GM18511 (cell line): ENCODE results near the gene ITCH.
"Not testable (repeated sequence)": the region's sequence is repeated elsewhere in the genome, so short reads cannot be mapped to it uniquely, and the experiment has no call there.

ENCODE experiments used
- ATAC-seq: cut with Tn5 transposase; IDR thresholded peaks from one replicate; pipeline ENCODE4 v1.9.1; 2021; ENCODE audit warnings: mild to moderate bottlenecking, moderate library complexity; ENCODE audit not compliant: unreplicated experiment

ITCH gene

DNA sequence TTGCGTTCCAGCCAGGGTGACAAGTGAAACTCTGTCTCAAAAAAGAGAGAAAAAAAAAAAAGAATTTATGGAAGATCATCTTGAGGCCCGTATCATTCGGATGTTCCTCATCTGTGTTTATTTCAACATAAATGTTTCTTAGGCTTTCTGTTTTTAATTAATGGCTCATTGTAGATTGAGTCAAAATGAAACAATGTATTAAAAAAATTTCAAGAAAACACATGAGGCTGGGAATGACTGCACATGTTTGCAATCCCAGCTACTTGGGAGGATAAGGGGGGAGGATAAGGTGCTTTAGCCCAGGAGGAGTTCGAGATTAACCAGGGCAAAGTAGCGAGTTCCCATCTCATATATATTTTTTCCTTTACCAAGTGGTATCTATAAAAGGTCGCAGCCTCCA lies 47.3 kb downstream of the ITCH start:
- no peak for ATAC-seq

DNA sequence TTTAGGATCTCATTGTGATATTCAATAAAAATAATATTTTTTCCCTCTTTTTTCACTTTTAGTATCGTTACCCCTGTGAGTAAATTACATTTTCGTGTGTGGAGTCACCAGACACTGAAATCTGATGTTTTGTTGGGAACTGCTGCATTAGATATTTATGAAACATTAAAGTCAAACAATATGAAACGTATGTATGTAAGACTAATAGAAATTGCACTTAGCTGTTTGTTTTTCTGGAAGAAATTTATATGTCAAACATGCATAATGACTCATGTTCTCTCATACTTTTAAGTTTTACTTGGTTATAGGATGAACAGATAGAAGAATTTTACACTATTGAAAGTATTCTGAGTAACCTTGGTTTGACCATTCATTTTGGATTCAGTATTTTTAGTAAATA lies 49.4 kb downstream of the ITCH start:
- ATAC-seq = no peak

DNA sequence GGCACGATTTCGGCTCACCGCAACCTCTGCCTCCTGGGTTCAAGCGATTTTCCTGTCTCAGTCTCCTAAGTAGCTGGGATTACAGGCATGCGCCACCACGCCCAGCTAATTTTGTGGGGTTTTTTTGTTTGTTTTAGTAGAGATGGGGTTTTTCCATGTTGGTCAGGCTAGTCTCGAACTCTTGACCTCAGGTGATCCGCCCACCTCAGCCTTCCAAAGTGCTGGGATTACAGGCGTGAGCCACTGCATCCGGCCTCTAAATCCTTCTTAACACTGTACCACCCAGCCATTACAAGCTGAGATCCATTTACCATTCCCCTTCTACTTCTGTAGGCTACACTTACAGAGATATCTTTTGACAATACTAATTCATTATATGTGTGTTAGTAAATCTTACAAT lies 51.5 kb downstream of the ITCH start:
- ATAC-seq = not testable (repeated sequence)

DNA sequence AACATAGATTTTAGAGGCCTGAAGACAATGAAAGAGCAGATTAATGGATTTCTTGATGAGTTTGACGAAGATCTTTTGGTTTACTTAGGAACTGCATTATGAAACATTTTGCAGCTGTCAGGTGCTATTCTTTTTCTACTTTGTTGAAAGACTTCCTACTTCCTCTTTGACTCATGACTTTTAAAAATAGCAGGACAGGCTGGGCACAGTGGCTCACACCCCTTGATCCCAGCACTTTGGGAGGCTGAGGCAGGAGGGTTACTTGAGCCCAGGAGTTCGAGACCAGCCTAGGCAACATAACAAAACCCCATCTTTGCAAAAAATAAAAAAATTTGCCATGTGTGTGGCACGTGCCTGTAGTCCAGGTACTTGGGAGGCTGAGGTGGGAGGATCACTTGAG lies 52.0 kb downstream of the ITCH start:
- no peak for ATAC-seq

DNA sequence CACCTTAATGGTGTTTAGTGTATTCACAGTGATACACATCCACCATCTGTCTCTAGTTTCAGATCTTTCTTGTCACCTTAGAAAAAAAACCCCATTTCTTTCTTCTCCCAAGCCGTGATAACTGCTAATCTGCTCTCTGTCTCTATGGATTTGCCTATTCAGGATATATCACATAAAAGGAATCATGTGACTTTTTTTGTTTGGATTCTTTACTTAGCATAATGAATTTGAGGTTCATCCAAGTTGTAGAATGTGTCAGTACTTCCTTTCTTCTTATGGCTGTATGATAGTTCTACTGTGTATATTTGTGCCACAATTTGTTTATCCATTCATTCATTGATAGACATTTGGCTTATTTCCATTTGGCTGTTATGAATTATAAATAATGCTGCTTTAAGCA lies 57.1 kb downstream of the ITCH start:
- no peak for ATAC-seq

DNA sequence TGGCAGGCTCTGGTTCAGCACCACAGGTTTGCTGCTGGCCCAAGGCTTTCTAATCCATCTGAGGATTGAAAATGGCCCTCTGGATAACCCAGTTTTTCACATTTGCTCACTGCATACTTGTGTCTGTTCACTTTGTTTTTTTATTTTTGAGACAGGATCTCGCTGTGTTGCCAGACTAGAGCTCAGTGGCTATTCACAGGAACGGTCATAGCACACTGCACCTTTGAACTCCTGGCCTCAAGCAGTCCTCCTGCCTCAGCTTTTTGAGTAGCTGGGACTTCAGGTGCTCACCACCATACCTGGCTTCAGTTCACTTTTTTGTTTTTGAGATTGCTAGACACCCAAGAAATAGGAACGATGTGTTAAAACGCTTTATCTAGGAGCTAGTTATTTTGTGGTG lies 57.9 kb downstream of the ITCH start:
- ATAC-seq = no peak

DNA sequence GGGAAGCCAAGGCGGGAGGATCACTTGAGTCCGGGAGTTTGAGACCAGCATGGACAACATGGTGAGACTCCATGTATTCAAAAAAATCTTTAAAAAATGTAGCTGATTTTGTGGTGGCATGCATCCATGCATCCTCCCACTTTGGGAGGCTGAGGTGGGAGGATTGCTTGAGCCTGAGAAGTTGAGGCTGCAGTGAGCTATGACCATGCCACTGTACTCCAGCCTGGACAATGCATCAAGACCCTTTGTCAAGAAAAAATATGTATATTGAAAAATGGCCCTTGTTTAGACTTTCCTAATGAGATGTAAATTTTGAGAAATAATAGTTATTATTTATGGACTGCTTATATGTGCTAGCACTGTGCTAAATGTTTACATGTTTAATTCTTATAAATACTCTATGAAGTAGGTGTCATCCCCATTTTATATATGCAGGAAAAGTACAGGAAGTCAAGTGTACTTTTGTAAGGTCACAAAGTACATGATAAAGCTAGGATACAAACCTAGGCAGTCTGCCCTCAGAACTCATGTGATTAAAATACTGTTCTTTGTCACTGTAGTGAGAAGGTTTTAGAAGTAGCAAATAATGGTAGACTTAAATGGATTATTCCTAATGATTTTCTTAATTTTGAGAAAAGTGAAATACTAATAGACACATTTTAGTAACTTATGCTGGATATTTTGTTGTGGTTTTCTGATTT lies 58.8 kb downstream of the ITCH start:
- ATAC-seq = no peak

DNA sequence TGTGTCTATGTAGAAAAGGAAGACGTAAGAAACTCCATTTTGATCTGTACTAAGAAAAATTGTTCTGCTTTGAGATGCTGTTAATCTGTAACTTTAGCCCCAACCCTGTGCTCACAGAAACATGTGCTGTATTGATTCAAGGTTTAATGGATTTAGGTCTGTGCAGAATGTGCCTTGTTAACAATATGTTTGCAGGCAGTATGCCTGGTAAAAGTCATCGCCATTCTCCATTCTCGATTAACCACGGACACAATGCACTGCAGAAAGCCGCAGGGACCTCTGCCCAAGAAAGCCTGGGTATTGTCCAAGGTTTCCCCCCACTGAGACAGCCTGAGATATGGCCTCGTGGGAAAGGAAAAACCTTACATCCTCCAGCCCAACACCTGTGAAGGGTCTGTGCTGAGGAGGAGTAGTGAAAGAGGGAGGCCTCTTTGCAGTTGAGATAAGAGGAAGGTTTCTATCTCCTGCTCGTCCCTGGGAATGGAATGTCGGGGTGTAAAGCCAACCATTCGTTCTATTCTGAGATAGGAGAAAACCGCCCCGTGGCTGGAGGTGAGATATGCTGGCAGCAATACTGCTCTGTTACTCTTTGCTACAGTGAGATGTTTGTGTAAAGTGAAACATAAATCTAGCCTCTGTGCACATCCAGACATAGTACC lies 62.1 kb downstream of the ITCH start:
- not testable (repeated sequence) for ATAC-seq

DNA sequence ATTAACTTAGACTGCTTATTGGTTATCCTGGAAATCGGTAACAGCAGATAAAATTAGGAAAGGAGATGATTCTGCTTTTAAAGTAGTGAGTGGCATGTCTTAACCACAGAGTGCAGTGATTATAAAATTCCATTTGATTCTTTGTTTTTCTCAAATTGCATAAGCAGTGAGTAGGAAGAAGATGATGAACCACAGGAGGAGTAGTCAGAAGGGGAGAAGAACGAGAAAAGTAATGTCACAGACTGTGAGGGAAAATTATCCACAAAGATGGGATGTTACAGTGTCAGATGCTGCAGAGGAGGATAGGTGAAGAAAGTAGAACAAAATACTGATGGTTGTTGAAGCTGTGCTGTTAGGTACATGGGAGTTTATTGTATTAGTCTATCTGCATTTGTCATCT lies 63.0 kb downstream of the ITCH start:
- ATAC-seq = no peak

DNA sequence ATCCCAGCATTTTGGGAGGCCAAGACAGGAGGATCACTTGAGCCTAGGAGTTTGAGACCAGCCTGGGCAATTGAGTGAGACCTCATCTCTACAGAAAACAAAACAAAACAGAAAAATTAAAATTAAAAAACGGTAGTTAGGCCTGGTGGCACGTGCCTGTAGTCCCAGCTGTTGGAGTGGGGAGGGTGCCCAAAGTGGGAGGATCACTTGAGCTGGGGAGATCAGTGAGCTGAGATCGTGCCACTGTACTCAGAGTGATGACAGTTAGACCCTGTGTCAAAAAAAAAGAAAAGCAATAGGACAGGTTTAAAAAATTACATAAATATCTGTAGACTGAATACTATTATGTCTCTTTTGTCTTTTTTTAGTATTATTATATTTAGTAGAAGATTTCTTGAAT lies 64.3 kb downstream of the ITCH start:
- no peak for ATAC-seq

DNA sequence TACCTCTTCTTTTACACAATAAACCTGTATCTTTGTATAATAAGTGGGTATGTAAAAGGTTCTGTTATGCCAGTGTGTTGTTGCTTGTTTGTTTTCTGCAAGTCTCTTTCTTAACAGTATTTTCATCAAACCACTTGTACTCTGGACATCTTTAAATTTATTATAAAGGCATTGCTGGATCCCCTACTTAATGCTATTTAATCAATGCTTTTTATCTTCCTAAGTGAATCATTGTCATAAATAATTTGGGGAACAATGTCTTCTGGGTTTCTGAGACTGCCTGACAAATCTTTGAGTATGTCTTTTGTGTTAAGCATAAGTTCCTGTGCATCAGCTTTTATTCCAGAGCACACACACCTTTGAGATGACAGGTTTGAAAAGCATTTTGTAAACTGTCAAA lies 64.7 kb downstream of the ITCH start:
- no peak for ATAC-seq

DNA sequence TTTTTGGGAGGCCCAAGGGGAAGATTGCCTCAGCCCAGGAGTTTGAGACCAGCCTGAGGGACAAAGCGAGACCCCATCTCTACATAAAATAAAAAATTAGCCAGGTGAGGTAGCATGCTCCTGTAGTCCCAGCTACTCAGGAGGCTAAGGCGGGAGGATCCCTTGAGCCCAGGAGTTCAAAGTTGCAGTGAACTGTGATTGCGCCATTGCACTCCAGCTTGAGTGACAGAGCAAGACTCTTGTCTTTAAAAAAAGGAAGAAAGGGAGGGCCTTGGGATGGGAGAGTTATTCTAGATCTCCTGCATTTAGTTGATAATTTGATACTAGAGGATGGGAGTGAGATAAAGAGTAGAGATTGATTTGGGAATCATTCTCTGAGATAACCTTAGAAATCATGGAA lies 68.1 kb downstream of the ITCH start:
- ATAC-seq = no peak

DNA sequence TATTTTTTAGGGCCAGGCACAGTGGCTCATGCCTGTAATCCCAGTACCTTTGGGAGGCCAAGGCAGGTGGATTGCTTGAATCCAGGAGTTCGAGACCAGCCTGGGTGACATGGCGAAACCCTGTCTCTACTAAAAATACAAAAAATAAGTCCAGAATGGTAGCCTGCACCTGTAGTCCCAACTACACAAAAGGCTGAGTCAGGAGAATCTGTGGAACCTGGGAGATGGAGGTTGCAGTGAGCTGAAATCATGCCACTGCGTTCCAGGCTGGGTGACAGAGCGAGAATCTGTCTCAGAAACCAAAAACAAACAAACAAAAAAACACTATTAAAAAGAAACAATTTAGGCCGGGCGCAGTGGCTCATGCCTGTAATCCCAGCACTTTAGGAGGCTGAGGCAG lies 69.6 kb downstream of the ITCH start:
- not testable (repeated sequence) for ATAC-seq

DNA sequence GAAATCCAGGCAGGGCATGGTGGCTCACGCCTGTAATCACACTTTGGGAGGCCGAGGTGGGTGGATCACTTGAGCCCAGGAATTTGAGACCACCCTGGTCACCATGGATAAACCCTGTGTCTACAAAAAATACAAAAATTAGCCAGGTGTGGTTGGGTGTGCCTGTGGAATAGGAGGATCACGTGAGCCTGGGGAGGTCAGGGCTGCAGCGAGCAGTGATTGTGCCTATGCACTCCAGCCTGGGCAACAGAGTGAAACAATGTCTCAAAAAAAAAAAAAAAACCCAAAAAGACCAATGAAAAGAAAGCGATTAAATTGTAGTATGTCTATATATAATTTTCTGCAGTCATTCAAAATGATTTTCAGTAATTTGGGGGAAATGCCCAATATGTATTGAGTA lies 70.3 kb downstream of the ITCH start:
- no peak for ATAC-seq

DNA sequence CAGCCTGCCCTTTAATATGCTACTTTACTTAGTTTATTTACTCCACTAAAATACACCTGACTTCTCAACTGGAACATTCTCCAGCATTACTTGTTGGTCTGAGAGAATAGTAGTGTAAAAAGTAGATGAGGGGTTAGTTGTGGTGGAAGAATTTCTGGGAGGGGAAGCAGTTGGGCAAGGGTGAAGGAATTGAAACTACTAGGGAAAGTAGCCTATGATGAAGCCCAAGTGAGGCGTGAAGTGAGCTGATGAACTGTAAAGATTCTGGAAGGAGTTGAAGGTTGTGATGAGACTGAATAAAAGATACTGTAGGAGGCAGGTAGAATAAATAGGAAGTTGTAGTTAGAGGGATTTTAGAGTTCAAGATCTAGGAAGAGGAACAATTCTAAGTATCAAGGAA lies 72.5 kb downstream of the ITCH start:
- no peak for ATAC-seq

DNA sequence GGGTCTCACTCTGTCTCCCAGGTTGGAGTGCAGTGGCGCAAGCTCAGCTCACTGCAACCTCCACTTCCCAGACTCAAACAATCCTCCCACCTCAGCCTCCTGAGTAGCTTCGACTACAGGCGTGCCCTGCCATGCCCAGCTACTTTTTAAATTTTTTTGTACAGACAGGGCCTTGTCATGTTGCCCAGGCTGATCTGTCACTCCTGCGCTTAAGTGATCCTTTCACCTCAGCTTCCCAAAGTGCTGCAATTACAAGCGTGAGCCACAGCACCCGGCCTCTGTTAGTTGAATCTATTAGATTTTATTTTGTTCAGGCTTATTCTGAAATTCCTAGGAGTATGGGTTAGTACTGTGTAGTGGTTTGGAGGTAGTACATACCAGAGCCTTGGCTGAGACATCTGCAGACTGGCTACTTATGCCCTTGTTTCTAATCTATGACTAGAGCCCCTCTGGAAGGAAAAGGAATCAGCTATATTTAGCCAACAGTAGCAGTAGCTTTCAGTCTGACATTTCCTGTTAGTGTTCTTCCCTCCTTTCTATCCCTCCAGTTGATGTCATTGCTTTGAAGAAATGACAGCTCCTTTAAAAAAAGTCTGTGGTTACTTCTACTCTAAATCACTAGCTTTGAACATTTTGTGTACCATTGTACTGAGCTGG lies 74.4 kb downstream of the ITCH start:
- no peak for ATAC-seq

DNA sequence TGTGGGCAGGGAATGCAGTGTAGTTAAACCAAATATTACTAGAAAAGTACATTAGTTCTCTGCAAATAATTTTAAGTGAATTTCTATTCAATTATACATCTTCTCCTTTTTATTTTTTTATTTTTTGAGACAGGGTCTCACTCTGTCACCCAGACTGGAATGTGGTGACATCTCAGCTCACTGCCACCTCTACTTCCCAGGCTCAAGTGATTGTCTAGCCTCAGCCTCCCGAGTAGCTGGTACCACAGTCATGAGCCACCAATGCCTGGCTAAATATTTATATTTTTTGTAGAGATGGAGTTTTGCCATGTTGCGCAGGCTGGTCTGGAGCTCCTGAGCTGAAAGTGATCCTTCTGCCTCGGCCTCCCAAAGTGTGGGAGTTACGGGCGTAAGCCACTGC lies 76.1 kb downstream of the ITCH start:
- ATAC-seq = no peak

DNA sequence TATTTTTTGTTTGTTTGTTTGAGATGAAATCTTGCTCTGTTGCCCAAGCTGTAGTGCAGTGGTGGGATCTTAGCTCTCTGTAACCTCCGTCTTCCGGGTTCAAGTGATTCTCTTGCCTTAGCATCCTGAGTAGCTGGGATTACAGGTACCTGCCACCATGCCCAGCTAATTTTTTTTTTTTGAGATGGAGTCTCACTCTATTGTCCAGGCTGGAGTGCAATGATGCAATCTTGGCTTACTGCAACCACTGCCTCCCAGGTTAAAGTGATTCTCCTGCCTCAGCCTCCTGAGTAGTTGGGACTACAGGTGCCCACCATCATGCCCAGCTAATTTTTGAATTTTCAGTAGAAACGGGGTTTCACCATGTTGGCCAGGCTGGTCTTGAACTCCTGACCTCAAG lies 78.3 kb downstream of the ITCH start:
- ATAC-seq = not testable (repeated sequence)

DNA sequence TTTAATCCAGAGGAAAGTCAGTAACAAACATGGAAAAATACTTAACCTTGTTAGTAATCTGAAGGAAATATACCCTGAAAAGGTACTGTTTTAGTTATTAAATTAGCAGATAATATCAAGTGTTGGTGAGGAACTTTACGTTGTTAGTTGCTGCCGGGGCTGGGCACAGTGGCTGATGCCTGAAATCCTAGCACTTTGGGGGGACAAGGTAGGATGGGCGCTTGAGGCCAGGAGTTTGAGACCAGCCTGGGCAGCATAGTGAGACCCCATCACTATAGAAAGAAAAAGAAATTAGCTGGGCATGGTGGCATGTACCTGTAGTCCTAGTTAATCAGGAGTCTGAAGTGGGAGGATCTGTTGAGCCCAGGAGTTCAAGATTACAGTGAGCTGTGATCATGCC lies 80.5 kb downstream of the ITCH start:
- ATAC-seq = no peak

DNA sequence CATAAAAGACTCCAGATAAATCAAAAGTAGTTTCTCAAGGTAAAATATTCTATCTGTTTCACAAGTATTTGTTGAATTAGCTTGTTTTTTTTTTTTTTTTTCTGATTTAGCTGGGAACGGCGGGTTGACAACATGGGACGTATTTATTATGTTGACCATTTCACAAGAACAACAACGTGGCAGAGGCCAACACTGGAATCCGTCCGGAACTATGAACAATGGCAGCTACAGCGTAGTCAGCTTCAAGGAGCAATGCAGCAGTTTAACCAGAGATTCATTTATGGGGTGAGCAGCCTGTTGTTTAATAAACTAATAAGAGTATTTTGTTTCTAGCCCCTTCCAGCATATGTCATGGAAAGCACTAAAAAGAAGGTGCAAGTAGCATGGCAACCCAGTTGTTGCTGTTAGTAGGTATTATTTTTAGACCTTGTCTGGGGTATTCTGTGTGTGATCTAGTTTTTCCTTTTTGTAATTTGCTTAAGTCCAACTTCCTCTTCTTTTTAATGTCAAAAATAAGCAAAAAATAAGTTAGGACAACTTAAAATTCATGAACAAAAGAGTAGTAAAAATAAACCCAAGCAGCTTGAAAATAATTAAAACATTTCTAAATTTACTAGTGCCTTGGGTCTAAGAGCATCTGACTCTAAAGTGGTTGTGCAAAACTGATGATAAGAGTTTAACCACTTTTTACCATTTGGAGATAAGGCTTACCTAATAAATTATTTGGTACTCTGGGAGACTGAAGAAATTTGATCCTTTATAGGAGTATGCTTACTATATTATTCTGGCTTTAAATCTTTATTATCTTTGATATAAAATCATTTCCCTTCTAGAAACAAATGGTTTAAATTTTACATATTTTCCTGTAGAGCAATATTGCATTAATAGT lies 82.3 kb downstream of the ITCH start:
- no peak for ATAC-seq

DNA sequence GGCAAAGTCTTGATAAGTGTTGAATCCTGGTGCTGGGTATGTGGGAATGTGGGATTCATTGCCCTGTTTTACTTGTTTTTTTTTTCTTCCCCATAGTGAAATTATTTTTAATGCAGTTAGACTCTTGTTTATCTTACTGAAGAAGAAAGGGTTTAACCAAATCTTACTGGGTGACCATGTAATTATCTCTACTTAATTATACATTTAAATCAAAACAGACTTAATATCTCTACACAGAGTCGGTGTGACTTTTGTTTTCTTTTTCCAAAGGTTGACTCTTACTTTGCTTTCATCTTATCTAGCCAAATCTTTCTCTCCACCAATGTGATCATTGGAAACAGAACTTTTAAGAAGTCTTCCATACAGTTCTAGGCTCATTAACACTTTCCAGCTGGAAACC lies 85.4 kb downstream of the ITCH start:
- no peak for ATAC-seq
